Peyer's patch (tissue), 4 donors: ENCODE measurements around the gene PIGT. TPM values are rescaled to one million over a fixed set of nuclear protein-coding genes. Genes with fewer than 3 reads are reported as not detected.

Experiments
- DNase-seq, 3 donors: peaks; one replicate each; pipeline ENCODE4 v3.0.0-alpha.2; 2017 to 2019
- H3K27ac ChIP-seq, 4 donors: fragments of 200-600 bp; sonication (generic); one replicate each; pipeline ENCODE4 v1.5.1; 2016 to 2019
- H3K27me3 ChIP-seq, 2 donors: fragments of 200-600 bp; sonication (generic); one replicate each; pipeline ENCODE4 v1.5.1; 2019
- H3K36me3 ChIP-seq, 3 donors: fragments of 200-600 bp; sonication (generic); one replicate each; pipeline ENCODE4 v1.5.1; 2016 to 2019
- H3K4me1 ChIP-seq, 4 donors: fragments of 200-600 bp; sonication (generic); one replicate each; pipeline ENCODE4 v1.5.1; 2016 to 2019
- H3K4me3 ChIP-seq, 4 donors: fragments of 200-600 bp; sonication (generic); 1 replicate in 3 of 4; 2 replicates in 1 of 4; pipeline ENCODE4 v1.5.1; 2016 to 2019; ENCODE audit warnings: mild to moderate bottlenecking in 1 of 4
- H3K9me3 ChIP-seq, 4 donors: fragments of 200-600 bp; sonication (generic); one replicate each; pipeline ENCODE4 v1.5.1; 2016 to 2019; ENCODE audit warnings: mild to moderate bottlenecking in 1 of 4
- POLR2A ChIP-seq, 2 donors: fragments of 450-650 bp; IDR thresholded peaks; one replicate each; pipeline ENCODE4 v1.5.1; 2017; ENCODE audit warnings: antibody characterized with exemption in 2 of 2, mild to moderate bottlenecking in 2 of 2, moderate library complexity in 2 of 2
- total RNA-seq, 4 donors: library from RNA; depleted of rRNA; stranded (reverse); fragments of >200 nt; gene quantifications; one replicate each; pipeline ENCODE4 v1.1.0, GENCODE V29; 2016
- TF ChIP-seq, protein P1 (sequence below), 6 experiments: fragments of 450-650 bp in 4 of 6; fragments of 200-600 bp in 2 of 6; sonication (generic) in 1 of 6; IDR thresholded peaks; one replicate each; pipeline ENCODE4 v1.5.1; 2017 to 2019; ENCODE audit warnings: antibody characterized with exemption in 6 of 6, mild to moderate bottlenecking in 3 of 6, moderate library complexity in 1 of 6

The PIGT gene
- total RNA-seq, 4 donors from 2014 or later, result 87.5 to 147 (median 113) TPM

DNA sequence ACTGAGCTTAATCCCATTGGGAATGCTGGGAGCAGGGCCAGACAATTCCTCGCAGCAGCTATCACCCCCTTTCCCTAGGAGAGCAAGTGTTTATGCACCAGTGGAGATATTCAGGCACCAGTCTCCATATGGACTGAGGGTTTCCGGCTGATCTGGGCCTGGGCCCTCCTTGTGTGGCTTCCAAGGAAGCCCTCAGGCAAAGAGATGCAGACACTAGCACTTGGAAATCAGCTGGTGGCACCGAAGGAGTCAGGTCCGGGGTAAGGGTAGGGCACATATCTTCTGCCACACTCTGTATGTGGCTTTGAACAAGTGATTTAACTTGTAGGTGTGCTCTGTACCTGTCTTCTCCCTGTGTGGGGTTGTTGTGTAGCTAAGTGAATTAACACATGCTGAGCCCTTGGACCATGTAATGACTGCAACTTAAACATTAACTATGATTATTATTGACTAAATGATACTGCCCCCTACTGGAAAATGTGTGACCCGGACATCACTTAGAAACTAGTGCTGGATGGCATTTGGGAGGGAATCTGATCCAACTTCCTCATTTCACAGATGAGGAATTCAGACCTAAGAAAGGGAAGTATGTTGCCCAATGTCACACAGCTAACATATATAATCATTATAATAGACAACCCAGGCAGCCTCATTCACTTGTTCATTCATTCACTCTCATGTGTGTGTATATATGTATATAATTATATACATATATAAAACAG, 34.3 kb downstream of the PIGT start:
- no peak overlapping the region for H3K4me3 ChIP-seq
- TF ChIP-seq POLR2A (IDR thresholded peaks at IDR 0.05), result no peak
- TF ChIP-seq, protein P1, sequence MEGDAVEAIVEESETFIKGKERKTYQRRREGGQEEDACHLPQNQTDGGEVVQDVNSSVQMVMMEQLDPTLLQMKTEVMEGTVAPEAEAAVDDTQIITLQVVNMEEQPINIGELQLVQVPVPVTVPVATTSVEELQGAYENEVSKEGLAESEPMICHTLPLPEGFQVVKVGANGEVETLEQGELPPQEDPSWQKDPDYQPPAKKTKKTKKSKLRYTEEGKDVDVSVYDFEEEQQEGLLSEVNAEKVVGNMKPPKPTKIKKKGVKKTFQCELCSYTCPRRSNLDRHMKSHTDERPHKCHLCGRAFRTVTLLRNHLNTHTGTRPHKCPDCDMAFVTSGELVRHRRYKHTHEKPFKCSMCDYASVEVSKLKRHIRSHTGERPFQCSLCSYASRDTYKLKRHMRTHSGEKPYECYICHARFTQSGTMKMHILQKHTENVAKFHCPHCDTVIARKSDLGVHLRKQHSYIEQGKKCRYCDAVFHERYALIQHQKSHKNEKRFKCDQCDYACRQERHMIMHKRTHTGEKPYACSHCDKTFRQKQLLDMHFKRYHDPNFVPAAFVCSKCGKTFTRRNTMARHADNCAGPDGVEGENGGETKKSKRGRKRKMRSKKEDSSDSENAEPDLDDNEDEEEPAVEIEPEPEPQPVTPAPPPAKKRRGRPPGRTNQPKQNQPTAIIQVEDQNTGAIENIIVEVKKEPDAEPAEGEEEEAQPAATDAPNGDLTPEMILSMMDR (IDR thresholded peaks at IDR 0.05), result peak; percentile 12 to 84 (median 70)
- no peaks in the 10 kb centered on the region for H3K4me1 ChIP-seq
- H3K27me3 ChIP-seq, result no peaks in the 10 kb centered on the region
- no peak for DNase-seq
- H3K27ac ChIP-seq, result peak overlapping the region in 3 of 4 donors; percentile 1 to 75 (median 51)
- H3K36me3 ChIP-seq, result no peaks in the 10 kb centered on the region
- H3K9me3 ChIP-seq, result no peaks in the 10 kb centered on the region

DNA sequence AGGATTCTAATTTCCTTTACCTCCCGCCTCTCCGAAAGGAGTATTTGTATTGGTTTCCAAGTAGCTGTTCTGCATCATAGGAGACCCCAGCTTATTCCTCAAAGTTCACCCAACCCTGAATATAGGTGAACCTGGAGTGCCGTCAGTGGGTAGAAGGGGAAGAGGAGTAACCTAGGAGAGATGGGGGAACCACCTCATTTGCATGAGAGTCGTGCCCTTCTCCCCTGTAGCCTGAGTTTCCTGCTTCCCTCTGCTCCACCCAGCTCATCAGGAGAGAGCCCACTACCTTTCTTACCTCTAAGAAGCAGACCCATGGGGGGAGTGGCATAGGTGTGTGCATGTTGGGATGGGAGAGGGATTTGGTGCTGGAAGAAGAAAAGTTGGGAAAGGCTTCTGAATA, 36.3 kb downstream of the PIGT start:
- Histone ChIP-seq H3K27me3 (no peaks in the 10 kb centered on the region), H3K9me3 (no peaks in the 10 kb centered on the region), H3K4me3 (no peak overlapping the region), H3K36me3 (no peaks in the 10 kb centered on the region), H3K4me1 (no peaks in the 10 kb centered on the region), H3K27ac (no peak overlapping the region)
- peak in 1 of 3 donors; percentile 41 for DNase-seq
- TF ChIP-seq, protein P1 (IDR thresholded peaks at IDR 0.05), result no peak
- TF ChIP-seq POLR2A (IDR thresholded peaks at IDR 0.05), result no peak

DNA sequence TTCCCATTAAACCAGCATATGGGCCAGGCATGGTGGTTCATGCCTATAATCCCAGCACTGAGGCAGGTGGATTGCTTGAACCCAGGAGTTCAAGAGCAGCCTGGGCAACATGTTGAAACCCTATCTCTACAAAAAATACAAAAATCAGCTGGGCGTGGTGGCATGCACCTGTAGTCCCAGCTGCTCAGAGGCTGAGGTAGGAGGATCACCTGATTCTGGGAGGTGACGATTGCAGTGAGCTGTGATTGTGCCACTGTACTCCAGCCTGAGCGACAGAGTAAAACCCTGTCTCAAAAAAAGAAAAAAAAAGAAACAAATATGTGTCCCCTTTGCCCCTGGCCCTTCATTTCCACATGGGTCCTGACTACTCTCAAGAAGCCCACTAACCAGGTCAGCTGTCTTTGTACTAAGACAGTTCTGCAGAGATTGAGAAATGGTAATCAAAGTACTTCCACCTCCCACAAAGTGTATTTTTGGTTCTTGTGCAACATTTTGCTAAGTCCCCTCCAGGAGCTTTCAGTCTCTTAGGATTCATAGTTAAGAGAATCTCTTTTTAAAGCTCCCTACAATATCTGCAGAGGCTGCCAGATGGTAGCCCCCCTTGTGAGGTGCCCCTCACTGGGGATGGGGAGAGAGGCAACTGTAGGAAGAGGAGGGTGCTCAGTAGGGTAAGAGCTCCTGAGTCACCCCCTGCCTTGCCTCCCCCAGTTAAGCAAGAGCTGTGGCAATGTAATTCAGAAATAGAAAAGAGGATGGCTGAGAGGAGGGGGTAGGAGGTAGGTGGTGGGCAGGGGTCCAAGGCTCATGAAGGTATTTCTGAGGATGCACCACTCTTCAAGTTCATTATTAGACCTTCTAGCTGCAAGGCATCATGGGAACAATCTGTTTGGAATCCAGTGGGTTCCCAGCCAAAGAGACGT, 37.1 kb downstream of the PIGT start:
- H3K36me3 ChIP-seq, result no peaks in the 10 kb centered on the region
- TF ChIP-seq, protein P1 (IDR thresholded peaks at IDR 0.05), result no peak
- no peak for TF ChIP-seq POLR2A (IDR thresholded peaks at IDR 0.05)
- H3K9me3 ChIP-seq, result no peaks in the 10 kb centered on the region
- no peak overlapping the region for H3K4me3 ChIP-seq
- H3K27me3 ChIP-seq, result no peaks in the 10 kb centered on the region
- no peak overlapping the region for H3K27ac ChIP-seq
- no peak for DNase-seq
- no peaks in the 10 kb centered on the region for H3K4me1 ChIP-seq

DNA sequence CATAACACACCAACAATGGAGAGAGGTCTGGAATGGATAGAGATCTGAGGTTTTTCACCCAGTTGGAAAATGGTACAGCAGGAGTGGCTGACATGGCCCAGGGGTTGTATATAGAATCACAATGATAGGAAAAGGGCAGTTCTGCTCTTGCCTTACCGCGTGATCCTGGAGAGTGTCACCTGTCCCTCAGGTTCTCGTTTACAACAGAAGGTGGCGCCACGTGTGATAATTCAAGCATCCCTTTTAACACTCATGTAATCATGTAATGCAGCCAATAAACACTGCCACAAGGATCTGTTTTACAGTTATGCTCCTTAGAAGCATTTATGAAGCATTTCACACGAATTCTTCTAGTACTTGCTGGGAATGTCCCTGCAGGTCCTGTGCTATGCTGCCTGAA, 40.7 kb downstream of the PIGT start:
- Histone ChIP-seq H3K27ac (no peak overlapping the region), H3K9me3 (no peaks in the 10 kb centered on the region), H3K27me3 (no peaks in the 10 kb centered on the region), H3K36me3 (no peaks in the 10 kb centered on the region), H3K4me1 (no peaks in the 10 kb centered on the region), H3K4me3 (no peak overlapping the region)
- TF ChIP-seq, protein P1 (IDR thresholded peaks at IDR 0.05), result peak in 4 of 6 experiments; percentile 23 to 65 (median 62)
- no peak for TF ChIP-seq POLR2A (IDR thresholded peaks at IDR 0.05)
- peak in 2 of 3 donors; percentile 59 to 79 for DNase-seq

DNA sequence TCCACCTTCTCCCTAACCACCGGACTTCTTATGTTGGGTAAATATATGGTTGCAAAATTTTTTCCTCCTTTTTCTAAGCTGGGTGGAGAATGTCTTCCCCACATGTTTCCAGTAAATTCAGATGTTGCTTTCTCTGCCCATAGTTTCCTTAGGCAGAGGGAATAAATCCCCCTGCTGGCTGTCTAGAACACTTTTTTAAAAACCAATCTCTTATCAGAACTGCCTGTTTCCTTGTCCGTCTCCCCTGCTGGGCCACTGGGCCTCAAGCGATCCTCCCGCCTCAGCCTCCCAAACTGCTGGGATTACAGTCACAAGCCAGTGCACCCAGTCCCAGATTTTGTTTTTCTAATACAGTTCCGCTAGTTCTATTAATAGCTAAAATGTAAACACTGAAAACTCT, 43.7 kb downstream of the PIGT start:
- H3K4me1 ChIP-seq, result no peaks in the 10 kb centered on the region
- no peaks in the 10 kb centered on the region for H3K9me3 ChIP-seq
- no peak overlapping the region for H3K4me3 ChIP-seq
- H3K36me3 ChIP-seq, result no peaks in the 10 kb centered on the region
- TF ChIP-seq POLR2A (IDR thresholded peaks at IDR 0.05), result no peak
- TF ChIP-seq, protein P1 (IDR thresholded peaks at IDR 0.05), result no peak
- H3K27me3 ChIP-seq, result no peaks in the 10 kb centered on the region
- DNase-seq, result no peak
- H3K27ac ChIP-seq, result no peak overlapping the region
